ENCODE results near the gene PODXL2. TPM values are rescaled to one million over a fixed set of nuclear protein-coding genes. Genes with fewer than 3 reads are reported as not detected.
"Not testable (repeated sequence)": the region's sequence is repeated elsewhere in the genome, so short reads cannot be mapped to it uniquely, and the experiment has no call there.

Gene PODXL2
- 2.9 and 4.0 TPM in 2 replicates for total RNA-seq

DNA sequence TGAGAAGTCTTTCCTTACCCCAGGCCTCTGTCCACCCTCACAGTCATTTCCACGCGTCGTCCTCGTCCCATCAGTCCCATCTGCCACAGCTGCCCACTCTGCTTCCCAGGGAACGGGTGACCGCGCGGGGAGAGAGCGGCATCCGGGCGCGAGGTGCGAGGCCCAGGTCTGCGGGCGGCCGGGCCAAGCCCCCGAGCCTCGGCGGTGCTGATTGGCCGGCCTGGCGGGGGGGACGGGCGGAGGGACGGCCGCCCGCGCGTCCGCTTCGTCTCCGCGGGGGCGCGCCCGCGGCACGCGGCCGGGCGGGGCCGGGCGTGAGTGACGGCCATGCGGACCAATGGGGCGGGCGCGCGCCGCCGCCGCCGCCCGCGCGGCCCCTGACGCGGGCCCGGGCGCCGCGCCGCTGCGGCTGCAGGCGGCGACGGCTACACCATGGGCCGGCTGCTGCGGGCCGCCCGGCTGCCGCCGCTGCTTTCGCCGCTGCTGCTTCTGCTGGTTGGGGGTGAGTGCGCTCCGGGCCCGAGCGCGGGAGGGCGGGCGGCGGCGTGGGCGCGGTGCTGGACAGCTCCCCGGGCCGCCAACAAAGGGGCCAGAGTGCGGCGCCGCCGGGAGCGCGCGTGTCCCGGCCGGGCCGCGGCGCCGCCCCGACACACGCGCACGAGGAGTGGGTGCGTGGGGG is at the start of gene PODXL2:
TSS of gene PODXL2 (plus strand) at position 398 of the 679 bp plus-strand sequence. CDS start at position 433, 35 bp downstream.
- DNase-seq: peak; percentile 68

GRCh38 chr3:127580327-127581060 is 48.5 kb upstream of the PODXL2 start:
- DNase-seq: no peak

DNA sequence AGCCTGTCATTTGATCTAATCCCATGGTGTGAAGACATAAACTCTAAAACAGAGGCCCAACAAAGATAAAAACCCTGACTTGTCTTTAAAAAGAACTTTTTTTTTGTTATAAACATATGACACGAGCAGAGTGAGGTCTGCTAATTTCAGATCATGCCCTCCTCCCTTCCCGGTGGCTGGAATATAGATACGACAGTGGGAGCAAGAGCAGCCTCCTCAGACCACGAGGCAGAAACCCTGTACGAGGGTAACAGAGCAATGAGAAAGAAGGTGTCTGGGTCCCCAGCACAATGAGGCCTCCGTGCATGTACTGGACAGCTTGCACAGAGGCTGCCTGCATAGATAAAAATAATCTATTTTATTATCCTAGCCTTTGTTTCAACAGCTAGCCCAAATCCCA is 44.3 kb upstream of the PODXL2 start:
- no peak for DNase-seq

- no peak for DNase-seq
Observed at GRCh38 chr3:127585163-127585812, 43.7 kb upstream of the PODXL2 start.

DNA sequence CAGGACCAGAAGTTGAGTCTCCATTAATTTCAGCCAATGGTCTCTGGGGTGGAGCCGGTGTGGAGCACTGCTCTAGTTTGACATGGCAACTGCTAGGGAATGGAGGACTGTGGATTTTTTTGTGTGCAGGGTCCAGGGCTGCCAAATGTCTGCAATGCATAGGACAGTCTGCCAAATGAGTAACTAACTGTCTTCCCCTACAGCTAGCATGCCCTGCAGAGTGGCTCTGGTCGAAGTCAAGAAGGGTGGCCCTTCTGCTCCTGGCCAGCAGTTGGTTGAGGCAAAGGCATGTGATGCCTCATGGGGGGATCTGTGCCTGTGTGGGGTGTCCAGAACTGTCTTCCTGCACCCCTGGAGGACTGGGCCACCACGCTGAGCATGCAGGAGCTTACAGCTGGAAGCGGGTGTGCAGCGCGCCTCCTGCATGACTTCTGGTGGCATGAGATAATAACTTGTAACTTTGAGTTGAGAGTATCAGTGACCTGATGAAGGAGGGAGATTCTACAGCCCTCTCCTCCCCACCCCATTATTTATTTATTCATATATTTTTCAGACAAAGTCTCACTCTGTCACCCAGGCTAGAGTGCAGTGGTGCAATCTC is 43.1 kb upstream of the PODXL2 start:
- no peak for DNase-seq

DNA sequence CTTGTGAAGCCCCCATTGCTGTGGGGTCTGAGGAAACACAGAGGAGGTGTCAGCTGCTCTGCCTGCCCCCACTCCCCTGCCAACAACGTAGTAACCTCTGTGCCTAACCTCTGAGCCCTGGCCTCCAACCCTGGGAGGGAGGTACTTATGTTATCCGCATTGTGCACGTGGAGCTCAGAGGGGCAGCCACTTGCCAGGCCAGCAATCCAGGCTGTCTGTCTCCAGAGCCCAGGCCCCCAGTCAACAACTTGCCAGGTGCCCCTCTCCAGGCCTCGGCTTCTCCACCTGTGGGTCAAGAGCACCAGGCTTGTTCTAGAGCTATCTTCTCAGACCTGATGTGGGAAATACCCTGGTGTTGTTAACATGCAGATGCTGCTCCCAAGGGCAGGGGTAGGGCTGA is 41.1 kb upstream of the PODXL2 start:
- DNase-seq: no peak

DNA sequence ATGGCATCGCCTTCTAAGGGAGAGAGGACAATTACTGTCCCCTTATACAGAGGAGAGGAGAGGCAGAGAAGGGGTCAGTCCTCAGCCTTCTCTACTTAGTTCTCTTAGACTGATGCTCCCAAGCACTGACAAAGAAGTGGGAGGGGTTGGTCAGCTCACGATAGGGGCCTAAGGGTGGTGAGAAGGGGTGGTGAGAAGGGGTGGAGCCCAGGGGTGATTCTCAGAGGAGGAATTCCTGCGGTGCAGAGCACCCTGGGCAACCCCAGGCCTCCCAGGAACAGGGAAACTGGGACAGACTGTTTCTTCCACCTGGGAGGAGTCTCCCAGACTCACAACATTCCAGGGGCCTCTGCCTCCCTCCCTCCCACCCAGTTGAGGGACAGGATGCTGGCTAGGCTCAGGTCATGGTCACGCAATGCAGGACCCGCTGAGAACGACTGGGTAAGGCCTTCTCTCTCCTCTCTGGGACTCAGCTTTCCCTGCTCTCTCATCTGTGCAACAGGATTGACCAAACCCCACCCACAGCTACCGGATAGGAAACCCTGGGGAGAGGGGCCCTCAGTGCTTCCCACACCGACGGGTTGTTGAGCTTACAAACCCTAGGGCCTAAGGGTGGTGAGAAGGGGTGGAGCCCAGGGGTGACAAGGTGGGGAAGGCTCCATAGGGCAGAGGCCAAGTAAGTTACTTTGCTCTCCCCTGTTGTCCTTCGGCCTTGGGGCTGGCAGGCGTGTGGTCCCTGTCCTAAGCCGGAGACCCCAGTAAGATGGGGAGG is 40.0 kb upstream of the PODXL2 start:
- peak; percentile 30 for DNase-seq

GRCh38 chr3:127589600-127590281 is 39.2 kb upstream of the PODXL2 start:
- peak; percentile 33 for DNase-seq

- DNase-seq: no peak
Observed at GRCh38 chr3:127590282-127590592, 38.7 kb upstream of the PODXL2 start.

DNA sequence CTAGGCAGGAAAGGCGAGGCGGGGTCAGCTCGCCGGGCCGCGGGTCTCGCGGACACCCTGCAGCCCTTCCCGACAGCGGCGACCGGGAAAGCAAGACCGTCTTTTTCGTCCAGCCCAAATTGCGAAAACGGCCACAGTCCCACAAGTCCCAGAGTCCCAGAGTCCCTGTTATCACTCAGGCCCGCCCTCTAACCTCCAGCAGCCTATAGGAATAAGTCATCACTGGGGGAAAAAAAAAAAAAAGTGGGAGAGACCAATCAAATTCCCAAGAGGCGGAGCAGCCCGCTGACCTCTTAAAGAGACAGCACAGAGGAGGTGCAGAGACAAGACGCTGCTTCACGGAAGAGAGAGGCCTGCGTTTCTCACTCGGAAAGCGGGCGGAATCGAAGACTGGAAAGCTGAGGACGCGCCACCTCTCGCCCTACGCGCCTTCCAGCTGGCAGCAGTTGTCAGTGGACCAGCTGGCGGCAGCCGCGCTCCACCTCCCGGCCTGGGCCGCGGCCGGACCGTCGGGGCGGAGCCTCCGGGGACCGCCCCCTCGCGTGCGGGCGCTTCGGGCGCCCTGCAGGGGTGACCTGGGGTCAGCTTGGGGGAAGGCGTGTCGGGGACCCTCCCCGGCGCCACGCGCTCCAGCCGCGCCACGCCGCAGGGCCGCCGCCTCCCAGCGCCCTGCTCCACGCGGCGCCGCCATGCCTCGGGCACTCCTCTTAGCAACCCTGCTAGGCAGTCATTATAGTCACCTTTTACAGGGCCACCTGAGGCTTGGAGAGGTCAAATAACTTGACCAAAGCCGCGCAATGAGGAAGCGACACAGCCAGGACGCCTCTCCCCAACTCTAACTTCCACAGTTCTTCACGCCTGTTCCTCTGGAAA is 38.2 kb upstream of the PODXL2 start, which contains the start of gene TPRA1:
TSS of gene TPRA1 (minus strand) at position 141 of the 873 bp plus-strand sequence. CDS start 10,587 bp downstream, outside the sequence.
- peak; percentile 96 for DNase-seq

- no peak for DNase-seq
Observed at GRCh38 chr3:127593178-127593577, 35.8 kb upstream of the PODXL2 start.

- no peak for DNase-seq
Observed at GRCh38 chr3:127595303-127595702, 33.7 kb upstream of the PODXL2 start.

- DNase-seq: no peak
Observed at GRCh38 chr3:127597020-127597771, 31.8 kb upstream of the PODXL2 start.

DNA sequence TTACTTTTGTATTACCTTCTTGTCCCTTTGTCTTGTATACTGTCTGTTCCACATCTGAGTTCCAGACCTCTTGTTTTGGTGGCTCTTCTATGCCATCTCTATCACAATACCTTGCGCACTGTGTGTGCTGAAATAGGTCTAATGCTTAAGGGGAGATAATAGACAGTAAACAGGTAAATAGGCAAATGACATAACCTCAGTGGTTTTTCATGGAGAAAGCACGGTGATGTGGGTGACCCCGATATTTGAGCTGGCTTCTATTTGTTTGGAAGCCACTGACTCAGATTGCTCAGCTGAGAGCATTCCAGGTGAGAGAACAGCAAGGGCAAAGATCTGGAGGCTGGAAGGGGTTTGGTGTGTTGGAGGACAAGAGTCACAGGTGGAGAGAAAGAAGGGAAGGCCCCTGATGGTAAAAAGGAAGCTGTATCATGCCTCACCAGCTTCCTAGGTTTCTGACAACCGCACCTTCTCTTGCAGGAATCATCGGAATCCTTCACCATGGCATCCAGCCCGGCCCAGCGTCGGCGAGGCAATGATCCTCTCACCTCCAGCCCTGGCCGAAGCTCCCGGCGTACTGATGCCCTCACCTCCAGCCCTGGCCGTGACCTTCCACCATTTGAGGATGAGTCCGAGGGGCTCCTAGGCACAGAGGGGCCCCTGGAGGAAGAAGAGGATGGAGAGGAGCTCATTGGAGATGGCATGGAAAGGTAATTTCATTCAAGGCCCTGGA is 30.0 kb upstream of the PODXL2 start:
- DNase-seq: no peak

DNA sequence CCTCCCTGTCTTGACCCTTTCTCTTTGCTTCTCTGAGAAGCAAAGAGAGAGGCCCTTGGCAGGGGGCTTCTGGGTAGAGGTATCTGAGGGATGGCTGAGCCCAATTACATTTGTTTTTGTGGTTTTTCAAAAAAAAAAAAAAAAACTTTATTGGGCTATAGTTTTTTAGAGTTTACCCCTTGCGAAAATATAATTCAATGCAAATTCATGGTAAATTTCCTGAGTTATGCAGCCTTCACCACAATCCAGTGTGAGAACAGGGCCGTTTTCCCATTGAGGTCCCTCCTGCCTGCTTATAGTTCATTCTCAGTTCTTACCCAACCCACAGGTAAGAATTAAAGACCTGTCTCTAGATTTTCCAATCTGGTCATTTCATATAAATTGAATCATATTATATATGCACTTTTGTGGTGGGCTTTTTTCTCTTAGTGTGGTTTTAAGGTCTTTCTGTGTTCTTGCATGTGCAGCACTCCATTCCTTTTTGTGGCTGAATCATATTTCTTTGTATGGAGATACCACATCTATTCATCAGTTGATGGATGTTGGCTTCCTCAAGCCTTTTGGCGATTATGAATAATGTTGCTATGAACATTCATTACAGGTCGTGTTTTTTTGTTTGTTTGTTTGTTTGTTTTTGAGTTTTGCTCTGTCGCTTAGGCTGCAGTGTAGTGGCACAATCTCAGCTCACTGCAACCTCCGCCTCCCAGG is 28.1 kb upstream of the PODXL2 start:
- no peak for DNase-seq

DNA sequence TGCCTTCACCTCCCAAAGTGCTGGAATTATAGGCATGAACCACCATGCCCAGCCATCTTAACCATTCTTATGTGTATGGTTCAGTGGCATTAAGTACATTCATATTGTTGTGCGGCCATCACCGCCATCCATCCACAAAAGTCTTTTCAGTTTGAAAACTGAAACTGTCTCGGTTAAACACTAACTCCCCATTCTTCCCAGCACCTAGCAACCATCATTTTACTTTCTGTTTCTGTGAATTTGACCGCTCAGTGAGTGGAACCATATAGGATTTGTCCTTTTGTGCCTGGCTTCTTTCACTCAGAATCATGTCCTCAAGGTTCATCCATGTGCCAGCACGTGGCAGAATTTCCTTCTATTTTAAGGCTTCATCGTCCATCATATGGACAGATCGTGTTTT is 24.9 kb upstream of the PODXL2 start:
- no peak for DNase-seq

- no peak for DNase-seq
Observed at GRCh38 chr3:127604546-127605165, 24.3 kb upstream of the PODXL2 start.

DNA sequence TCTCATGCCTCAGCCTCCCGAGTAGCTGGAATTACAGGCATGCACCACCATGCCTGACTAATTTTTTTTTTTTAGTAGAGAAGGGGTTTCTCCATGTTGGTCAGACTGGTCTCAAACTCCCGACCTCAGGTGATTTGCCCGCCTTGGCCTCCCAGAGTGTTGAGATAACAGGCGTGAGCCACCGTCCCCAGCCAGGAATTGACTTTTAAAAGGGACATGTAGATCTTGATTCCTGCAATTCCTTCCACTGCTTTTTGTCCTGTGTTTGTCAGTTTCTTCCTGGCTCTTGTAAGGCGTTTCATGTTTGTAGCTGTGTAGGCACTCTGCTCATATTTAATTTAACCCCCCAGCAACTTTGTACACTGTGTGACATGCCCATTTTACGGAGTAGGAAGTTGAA is 23.4 kb upstream of the PODXL2 start:
- DNase-seq: not testable (repeated sequence)
